GM21723 (cell line): Measurements from ENCODE around the gene SLC25A1.
"Not testable (repeated sequence)": the region's sequence is repeated elsewhere in the genome, so short reads cannot be mapped to it uniquely, and the experiment has no call there.

Experiments
- ATAC-seq: cut with Tn5 transposase; IDR thresholded peaks from one replicate; pipeline ENCODE4 v1.9.1; 2021; ENCODE audit warnings: mild to moderate bottlenecking, moderate library complexity; ENCODE audit not compliant: unreplicated experiment

SLC25A1 gene

DNA sequence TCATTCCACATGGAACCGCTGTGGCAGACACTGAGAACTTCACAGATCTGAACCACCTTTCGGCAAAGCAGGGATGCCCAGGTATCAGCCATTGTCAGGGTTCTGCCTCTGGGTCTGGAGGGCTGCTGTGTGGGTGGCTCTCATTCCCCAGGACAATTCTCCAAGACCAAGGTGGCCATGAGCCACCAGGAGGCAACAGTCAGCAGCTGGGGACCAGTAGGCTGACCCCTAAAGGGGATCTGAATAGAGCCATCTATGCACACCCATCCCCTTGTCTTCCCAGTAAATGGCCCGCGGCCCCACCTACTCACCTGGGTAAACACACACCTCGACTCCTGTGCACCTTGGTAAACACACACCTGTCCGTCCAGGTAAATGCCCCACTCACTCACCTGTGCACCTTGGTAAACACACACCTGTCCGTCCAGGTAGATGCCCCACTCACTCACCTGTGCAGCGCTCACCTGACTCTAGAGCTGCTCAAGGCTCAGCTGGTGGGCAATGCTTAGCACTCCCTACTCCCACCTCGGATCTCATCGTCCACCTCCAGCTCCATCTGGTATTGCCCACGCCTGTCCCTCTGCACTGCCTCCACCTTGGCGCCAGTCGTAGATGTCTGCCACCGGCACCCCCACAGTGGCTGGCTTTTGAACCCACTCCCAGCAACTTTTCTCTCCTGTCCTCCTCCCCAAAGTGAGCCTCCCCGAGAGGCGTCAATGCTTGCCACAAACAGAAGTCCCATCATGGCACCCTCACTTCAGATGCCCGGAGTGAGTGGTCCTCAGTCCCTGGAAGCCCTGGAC, 10.2 kb downstream of the SLC25A1 start:
- no peak for ATAC-seq

DNA sequence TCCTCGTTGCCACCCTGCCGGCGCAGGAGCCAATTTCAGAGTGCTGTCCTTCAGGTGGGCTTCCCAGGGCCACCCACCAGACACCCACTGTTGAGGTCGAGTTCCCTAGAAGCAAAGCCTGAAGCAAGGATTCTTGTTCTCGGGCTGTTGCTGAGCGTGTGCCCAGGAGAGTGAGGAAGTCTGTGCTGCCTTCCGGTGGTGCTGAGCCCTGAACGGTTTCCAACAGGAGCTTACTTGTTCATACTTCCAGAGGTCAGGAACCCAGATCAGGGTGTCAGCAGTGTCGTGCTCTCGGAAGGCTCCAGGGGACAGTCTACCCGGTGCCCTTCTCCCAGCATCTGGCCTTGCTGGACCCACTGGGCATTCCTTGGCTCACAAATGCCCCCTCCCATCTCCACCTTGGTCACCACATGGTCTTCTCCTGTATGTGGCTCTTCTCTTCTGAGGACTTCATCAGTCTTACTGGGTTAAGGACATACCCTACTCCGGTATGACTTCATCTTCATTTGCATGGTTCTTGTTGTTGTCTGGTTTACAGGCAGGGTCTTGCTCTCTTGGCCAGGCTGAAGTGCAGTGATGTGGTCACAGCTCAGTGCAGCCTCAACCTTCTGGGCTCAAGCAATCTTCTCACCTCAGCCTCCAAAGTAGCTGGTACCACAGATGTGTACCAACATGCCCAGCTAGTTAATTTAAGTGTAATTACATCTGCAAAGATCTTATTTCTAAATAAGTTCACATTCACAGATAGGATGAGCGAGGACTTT, 11.2 kb downstream of the SLC25A1 start:
- no peak for ATAC-seq

DNA sequence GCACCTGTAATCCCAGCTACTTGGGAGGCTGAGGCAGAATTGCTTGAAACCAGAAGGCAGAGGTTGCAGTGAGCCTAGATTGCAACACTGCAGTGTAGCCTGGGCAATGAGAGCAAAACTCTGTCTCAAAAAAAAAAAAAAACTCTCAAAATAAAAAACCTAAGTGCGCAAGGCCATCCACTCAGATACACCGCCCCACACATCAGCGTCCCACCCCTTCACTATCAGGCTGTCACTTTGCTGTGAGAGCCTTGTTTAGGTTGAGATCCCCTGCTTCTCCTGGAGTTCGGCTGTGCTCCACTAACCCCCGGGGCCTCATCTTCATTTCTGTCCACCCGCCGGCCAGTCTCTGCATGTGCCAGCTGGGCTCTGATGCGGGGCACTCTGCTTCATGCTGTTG, 12.1 kb downstream of the SLC25A1 start:
- ATAC-seq = no peak

DNA sequence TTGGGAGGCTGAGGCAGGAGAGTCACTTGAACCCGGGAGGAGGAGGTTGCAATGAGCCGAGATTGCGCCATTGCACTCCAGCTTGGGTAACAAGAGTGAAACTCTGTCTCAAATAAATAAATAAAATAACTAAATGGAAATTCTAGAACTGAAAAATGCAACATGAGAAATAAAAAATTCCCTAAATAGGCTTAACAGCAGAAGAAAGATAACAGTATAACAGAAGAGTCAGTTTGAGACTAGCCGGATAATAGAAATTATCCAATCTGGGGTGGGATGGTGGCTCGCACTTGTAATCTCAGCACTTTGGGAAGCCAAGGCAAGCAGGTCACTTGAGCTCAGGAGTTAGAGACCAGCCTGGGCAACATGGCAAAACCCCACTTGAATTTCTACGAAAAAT, 14.1 kb downstream of the SLC25A1 start:
- no peak for ATAC-seq

DNA sequence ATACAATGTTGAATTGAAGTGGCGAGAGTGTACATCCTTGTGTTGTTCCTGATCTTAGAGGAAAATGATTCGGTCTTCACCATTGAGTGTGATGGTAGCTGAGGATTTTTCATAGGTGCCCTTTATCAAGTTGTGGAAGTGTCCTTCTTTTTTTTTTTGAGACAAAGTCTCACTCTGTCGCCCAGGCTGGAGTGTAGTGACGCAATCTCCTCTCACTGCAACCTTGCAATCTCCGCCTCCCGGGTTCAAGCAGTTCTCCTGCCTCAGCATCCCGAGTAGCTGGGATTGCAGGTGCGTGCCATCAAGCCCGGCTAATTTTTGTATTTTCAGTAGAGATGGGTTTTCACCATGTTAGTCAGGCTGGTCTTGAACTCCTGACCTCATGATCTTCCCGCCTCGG, 19.9 kb downstream of the SLC25A1 start:
- not testable (repeated sequence) for ATAC-seq

DNA sequence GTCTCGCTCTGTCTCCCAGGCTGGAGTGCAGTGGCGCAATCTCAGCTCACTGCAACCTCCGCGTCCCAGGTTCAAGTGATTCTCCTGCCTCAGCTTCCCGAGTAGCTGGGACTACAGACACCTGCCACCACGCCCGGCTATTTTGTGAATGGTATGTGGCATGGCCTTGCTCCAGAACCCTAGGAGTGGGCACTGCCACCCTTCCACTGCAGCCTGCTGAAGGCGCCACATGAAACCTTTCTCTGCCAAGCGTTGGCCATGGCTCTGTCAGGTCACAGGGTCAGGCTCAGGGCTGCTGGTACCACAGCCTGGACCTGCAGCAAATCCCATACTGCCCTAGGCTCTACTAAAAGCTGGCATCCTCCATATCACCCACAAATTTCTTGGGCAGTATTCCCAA, 22.4 kb downstream of the SLC25A1 start:
- ATAC-seq = not testable (repeated sequence)

DNA sequence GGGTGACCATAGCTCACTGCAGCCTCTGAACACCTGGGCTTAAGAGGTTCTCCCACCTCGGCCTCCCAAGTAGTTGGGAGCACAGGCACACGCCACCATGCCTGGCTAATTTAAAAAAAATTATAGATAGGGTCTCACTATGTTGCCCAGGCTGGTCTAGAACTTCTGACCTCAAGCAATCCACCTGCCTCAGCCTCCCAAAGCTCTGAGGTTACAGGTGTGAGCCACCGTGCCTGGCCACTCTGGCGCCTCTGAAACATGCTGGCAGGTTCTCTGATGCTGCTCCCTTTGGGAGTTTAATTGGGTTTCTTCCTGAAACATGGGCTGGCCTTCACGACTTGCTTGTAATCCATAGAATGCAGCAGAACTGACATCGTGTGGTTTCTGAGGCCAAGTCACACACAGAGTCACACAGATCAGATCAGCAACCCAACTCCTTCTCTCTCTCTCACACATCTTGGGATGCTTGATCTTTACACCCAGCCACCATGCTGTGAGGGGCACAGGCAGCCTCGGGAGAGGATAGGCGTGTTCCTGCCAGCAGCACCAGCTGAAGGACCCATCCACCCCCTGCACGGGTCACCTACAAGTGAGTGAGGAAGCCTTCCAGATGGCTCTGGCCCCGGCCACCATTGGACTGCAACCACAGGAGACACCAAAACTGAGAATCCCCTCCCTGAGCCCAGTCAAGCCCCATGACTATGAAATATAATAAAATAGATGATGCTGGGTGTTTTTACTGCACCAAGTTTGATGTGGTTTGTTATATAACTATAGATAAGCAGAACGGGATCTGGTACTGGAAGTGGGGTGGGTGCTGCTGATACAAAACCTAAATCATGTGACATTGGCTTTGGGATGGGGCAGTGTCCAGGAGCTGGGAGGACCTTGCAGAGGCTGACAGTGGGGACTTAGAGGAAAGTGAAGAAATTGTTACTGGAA, 25.3 kb downstream of the SLC25A1 start:
- ATAC-seq = no peak

DNA sequence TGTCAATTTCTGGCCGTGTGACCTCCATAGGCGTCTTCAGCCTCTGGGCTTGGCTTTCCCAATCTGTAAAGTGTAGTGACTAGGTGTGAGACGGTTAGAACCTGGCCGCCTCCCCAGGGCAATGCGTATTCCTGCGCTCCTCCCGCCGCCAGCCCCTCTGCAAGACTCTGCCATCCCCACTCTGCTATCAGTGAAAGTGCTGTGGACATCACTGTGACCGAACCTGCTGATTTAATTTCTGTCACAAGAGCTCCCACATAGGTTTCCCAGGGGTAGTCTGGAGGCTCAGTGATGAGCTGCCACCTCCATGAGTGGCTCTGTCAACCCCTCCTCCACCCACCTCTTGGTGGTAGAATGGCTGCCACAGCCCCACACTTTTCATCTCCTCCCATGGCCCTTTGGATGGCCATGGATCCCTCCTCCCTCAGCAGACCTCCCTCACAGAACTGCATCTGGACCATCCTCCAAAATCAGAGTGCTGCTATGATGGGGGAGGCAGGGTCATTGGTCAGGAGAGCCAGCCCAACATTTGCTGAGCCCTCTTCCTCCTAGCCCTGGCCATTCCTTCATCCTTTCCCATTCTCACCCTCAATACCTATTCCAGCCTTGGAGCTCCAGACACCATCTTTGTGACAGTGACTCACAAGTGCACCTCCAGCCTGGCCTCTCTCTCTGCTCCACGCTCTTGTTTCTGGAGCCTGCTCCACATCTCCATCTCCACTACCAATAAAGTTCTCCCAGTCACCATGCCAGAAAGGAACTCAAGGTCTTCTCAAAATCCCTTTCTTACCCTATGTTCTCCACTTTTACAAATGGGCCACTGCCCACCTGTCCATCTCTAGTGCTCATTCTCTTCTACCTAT, 27.0 kb downstream of the SLC25A1 start:
- no peak for ATAC-seq

DNA sequence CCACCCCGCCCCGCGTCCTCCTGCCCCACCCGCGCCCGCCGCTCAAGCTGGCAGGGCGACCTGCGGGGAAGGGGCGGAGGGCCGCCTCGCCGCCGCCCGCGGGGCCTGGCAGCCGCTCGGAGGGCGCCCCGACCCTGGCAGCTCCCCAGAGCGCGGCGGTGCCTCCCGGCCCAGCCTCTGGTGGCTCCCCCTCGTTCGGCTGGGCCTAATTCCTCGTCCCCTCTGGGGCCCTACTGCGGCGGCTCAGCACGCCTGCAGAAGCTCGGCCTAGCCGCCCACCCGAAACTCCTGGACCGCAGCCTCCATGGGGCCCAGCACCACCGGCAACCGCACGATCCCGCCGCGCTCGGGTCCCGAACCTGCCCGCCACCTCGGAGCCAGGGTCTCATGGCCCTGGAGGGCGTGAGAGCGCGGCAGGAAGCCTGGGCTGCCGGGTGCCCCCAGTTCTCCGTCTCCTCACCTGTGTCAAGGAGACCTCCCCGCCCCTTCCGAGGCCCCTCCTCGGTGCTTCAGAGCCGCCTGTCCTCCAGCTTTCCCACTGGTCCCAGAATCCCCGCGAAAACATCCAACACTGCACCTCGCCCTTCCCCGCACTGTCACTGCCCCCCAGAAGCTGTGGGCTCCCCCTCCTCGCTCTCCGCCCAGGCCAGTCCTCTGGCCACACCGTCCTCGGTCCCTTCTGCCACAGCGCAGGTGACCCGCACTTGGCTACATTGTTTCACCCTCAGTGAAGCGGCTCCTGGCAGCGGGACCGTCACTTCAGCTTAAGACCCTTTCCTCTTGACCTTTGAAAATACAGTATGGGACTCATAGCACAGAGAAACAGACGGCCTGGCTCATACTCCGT, 27.8 kb downstream of the SLC25A1 start:
- ATAC-seq = no peak

DNA sequence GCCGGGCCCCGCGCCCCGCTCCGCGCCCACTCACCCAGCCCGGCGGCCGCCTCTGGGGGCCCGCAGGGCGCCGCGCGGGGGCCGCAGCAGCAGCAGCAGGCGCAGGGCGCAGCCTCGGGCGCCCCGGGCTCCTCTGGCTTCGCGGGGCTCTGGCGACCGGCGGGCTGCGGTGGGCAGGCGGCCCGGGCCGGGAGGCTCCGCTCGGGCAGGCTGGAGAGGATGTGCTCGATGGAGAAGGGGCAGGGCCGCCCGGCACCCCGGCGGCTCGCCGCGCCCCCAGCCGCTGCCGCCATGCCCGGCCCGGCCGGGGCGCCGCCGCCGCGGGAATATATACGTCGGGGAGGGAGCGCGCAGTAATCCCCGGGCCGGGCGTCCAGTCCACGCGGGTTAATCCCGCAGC, 28.5 kb downstream of the SLC25A1 start, which contains the start of gene GSC2:
Gene GSC2 (minus strand): TSS at position 302 of the 400 bp plus-strand sequence. CDS start 9 bp downstream, at position 293.
- ATAC-seq = no peak

DNA sequence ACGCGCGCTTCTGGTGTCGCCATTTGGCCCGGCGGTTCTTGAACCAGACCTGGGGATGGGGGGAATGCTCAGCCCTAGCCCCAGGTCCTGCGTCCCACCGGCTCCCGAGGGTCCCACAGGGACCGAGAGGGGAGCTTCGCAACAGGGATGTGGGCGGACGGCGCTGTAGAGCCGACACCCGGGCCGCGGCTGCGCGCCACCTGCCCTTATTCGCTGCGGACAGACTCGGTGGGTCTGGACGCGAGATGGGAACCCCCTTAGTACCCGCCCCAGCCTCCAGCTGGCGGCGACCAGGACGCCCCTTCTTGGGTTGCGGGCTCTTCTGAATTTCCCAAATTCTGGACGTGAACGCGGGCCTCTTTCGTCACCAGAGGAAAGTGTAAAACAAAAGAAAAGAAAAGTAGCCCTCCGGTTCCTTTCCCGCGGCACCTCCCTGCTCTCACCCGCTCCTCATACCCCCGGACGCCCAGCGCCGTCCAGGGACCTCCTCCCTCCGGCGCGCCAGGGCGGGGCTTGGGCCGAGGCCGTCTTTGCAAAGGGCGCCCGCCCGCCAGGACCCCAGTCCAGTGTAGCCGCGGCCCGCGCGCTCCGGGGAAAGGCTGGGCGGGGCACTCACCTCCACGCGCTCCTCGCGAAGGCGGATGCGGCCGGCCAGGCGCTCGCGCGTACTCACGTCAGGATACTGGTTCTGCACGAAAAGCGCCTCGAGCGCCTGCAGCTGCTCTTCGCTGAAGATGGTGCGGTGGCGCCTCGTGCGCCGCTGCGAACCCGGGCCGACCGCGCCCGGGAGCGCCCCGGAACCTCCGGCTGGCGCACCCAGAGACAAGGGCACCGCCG, 29.3 kb downstream of the SLC25A1 start:
- no peak for ATAC-seq

DNA sequence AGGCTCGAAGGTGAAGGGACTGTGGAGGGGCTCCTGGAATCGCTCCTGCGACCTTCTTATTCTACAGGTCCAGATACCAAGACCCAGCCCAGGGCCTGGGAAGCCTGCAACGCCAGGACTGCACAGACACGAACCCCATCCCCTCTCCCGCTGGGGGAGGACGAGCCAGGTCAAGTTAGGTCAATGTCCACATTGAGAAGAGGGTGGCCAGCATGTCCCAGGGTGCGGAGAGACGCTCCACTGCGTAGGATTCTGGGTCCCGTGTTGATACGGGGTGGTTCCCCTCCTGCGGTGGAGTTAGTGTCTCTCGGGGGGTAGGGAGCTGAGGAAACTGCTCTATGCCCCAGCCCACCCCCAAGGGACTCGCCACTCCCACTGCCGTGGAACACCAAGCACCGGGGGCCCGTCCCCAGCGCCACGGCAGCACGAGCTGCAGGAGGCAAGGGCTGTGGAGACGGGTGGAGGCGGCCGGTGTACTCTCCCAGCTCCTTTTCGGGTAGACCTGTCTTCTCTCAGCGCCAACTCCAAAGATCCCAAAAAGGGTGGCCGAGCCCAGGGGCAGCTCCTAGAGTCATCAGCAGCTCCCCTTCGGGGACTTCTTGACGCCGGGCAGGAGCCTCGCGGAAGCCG, 30.0 kb downstream of the SLC25A1 start:
- ATAC-seq = no peak

DNA sequence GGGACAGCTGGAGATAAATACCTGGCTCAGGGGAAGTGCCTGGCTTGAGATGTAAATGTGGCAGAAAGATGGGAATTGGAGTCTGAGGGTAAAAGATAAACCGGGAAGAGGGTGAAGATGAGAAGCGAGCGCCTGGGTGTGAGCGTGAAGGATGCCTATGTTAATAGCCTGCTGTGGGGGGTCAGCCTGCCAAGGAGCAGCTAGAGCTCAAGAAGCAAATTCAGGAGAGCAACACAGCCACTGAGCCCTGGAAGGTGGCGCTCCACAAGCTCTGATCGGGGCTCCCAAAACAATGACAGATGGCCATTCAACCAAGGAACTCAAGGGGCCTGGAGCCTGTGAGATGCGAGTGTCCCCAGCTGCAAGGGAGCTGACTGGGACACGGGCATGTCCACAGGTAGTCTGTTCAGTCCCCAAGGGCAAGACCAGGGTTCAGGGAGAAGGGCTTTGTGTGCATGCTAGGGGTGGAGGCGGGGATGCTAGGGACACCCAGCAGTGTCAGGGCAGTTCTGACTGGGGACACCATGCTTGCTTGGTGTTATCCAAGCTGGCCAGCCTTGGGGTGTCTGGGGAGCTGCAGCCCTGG, 31.2 kb downstream of the SLC25A1 start:
- no peak for ATAC-seq

DNA sequence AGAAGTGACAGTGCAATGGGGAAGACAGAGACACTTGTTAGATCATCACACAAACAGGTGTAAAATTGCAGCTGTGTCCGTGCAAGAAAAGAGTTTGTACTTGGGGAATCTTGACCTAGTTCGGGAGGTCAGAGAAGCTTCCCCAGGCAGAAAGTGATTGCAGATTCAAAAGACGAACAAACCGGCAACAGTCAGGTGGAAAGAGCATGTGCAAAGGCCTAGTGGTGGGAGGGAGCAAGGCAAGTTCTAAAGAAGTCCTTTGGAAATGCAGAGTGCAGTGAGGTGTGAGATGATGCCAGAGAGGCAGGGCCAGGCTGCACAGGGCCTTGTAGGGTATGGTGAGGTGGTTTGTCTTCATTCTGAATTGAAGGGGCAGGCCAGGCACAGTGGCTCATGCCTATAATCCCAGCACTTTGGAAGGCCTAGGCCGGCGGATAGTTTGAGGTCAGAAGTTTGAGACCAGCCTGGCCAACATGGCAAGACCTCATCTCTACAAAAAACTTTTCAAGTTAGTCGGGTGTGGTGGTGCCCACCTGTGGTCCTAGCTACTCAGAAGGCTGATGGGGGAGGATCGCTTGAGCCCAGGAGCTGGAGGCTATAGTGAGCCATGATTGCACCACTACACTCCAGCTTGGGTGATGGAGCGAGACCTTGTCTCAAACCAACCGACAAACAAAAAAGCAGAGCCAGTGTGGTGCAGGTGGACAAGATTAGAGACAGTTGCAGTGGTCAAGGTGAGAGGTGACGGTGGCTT, 32.1 kb downstream of the SLC25A1 start:
- no peak for ATAC-seq

DNA sequence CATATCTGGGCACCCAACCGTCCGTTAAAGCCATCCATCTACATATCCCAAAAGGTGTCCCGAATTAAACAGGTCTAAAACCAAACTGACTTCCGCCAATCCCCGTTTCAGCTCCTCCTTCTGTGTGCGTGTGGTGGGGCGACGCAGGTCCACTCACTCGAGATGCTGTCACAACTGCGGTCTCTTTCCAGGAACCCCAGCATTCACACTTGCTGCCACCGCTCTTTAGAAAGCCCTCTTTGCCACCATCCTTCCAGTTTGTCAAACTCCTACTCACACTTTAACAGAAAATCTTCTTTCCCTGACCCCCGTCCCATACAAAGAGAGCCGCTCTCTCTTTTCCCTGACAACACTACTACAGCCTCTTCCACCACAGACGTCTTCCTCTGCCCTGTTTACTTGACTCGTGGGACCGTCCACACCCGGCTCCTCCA, 34.6 kb downstream of the SLC25A1 start:
- ATAC-seq = peak; percentile 12

DNA sequence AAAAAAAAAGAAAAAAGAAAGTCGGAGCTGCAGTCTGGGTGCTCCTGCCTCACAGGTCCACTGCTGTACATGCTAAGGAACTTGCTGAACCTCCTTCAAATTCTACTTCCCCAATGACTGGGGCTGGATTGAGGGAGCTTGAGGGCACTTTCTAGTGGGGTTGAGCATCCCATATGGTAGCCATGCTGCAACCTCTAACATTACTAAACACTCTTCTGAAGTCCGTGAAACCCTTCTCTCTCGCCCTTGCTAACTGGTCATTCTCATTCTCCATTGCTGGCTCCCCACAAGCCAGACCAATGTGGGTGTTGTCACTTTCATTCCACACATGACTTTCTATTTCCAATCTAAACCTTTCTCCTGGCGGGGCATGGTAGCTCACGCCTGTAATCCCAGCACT, 35.3 kb downstream of the SLC25A1 start:
- ATAC-seq = no peak

DNA sequence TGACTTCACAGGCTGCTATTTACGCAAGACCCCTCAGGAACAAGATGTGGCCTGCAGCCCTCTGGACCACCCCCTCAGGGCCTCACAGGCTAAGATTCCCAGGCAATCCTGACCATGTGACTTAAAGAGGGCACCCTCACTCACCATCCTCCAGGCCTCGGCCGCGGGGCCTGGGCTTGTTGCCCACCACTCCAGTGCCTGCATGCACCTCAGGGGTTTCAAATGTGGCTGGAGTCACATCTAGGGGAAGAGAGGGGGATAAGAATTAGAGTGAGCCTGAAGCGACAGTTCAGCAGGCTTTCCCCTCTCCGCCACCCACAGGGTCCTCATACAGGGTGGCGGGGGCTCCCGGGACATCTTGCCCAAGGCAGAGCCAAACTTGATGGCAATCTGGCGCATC, 36.1 kb downstream of the SLC25A1 start:
- ATAC-seq = no peak
